Superior temporal gyrus (tissue), 1 donor: ENCODE data around the gene NSUN2.

Experiments used
- DNase-seq: peaks from one replicate; pipeline ENCODE4 v3.0.0-alpha.2; 2016; ENCODE audit errors: extremely low spot score

Gene NSUN2

DNA sequence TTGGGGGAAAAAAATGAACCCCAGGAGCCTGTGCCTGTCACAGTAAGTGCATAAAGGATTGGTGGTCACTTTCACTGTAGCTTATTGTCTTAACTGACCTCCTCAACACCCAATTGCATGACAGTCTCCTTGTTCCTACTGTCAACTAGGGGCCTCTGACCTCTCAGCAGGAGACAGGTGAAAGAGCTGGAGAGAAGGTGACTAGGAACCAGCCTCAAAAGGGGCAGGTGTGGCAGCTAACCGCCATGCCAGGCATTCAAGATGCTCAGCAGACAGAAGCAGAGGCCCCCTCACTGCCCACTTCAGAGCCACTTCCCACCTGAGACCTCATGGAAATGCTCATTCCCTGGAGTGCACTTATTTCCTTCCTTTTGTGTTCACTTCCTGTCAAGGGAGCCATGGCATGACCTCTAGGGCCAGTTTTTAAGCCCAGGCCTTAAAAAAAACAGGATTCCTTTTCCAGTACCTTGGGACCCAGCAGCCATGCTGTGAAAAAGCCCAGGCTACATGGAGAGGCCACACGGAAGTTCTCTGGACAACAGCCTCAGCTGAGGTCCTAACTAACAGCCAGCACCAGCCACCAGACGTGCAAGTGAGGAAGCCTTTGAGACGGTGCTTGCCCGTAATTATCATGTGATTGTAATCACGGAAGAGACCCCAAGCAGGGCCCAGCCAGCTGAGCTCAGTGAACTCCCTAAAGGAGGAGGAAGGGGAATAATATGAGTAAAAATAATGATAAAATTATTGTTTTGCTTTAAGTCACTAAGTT is 74.9 kb downstream of the NSUN2 start:
- no peak for DNase-seq

DNA sequence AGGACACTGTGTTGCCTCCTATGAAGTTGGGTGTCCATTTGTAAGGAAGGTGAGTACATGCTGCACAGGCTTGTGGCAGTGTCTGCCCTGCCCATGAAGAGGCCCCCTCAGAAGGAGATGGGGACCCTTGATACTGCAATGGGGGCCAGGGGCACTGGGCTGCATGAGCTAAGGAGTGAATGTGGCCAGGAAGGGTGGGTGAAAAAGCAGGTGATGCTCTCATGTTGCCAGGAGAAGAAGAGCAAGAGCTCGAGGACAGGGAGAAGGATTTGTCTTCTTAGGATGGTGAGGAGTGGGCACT is 76.1 kb downstream of the NSUN2 start:
- DNase-seq = no peak

DNA sequence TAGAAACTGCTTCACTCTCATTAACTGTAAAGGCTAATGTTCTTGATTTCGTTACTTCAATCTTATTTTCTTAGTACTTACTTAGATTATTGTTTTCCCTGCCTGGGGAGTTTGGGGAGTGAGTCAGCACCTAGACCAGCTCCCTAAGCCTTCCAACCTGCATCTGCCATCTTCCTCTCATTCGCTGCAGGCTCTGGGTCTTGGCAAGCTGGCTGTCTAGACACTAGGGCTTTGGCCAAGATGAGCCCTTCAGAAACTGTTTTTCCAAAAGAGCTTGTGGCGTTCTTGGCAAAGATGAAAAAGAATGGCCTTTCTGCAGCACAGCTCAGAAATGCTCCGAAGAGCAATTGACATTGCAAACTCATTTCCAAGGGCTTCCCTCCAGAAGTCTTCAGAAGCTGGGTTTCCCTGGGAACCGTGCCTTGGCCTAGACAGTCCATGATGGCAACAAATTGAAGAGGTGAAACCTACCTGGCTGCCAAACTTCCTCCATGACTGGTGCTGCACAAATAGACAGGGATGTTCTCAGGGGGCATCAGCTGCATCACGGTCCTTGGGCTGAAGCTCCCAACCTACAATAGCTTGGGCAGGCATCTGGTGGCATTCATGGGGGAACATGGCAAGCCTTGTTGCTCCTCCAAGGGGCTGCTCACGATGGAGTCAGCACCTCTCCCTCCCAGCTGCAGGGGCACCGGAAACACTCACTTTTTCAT is 76.6 kb downstream of the NSUN2 start:
- no peak for DNase-seq

DNA sequence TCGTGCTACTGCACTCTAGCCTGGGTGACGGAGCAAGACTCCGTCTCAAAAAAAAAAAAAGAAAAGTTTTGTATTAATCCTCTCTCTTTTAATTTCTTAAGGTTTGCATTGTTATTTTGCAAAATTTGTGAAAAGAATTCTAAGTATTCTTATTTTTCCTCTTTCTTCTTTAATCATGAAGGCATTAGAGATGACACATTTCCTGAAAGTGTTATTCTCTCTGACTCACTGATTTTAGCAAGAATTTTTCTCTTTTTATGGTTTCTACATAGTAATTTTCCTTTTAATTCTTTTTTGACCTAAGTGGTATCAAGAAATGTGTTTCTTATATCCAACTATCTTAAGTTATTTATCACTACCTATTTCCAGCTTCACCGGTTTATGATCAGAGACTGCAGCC is 78.0 kb downstream of the NSUN2 start:
- no peak for DNase-seq

DNA sequence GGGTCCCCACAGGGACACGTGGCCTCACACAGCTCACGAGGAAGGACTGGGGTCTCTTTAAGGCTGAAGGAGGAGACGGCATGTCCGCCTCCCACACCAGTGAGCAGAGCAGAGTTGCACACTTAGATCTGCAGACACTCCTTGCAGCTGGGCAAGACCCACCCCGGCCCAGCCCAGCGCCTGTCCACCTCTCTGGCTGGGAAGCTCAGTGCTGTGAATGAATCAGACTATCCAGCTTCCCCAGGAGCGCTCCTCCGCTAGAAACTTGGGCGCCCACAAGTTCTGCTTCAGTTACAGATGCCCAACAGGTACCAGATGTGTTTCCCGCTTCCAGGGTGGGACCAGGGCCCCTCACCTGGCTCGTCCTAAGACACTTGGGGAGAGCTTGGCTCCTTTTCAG is 78.9 kb downstream of the NSUN2 start:
- DNase-seq = no peak

DNA sequence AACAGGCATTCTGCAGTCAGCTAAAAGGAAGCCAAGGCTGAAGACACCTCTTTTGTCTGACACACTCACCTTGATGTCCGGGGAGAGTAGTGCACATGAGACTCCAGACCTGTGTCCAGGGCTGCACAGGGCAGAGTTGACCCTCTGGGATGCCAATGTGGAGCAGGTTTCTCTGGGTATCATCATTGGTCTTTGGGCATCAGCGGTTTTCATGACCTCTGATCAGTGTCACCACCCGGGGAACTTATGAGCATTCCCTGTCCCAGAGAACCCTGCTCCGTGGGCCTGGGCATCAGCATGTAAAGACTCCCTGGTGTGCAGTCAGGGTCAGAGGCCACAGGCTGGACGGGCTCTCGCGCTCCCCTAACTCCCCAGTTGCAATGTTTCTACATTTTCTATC is 80.2 kb downstream of the NSUN2 start:
- no peak for DNase-seq

DNA sequence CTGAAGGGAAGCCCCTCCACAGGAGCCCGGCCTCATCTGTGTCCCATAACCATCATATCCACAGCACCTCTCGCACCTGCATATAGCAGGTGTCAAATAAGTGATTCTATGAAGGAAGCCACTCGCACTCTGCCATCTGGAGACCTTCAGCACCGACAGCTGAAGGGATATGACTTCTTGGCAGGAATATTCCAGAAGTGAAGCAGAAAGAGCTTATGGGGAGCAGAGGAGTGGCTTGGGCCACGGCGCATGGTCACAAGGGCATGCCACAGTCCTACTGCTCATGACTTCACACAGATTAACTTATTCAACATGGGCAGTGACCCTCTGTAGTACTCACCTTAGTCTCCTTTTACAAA is 80.9 kb downstream of the NSUN2 start:
- no peak for DNase-seq

DNA sequence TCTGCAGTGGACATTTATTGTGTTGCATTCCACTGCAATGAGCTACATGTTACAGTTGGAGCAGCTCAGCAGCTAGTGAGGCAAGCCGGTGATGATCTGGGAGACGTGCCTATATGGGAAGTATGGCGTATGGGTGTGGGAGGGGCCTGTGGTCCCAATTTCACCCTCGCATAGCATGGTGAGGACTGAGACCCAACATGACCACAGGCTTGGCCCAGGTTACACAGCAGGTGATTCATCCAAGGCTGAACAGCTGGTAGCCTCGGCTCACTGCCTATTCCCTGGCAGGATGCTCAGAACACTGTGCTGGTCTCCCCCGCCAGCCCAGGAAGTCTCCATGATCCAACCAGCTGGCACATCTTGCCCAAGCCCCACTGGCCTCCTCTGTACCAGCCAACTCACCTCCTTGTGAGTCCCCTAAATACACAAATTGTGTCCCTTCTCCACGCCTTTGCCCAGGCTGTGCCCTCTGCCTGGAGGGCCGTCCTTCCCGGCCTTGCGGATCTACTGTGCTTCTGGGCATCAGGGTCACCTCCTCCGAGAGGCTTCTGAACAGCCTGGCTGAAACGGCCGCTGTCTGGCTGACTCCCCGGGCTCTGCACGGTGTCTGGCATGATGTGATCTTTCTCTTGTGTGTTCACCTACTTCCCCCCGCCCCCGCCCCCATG is 81.4 kb downstream of the NSUN2 start:
- DNase-seq = no peak

DNA sequence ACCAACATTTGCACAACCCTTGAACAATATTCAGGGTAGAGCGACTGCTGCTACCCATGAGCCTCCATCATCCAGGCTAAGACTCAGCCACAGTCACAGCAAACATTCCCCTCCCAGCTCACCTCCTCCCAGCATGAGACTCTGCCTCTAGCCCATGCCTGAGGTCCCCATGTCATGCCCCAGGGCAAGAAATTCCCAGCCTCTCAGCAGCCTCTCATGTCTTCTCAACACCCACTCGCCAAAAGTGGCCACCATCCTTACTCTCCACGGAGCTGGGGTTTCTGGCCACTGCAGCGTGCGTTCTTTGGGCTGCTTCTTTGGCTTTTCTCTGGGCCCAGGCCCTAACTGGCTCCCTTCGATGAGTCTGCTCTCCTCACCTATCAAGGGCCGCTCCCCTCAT is 82.2 kb downstream of the NSUN2 start:
- no peak for DNase-seq
